ENCODE data around the gene GDF11. TPM values are rescaled to one million over a fixed set of nuclear protein-coding genes. Genes with fewer than 3 reads are reported as not detected.

GDF11 gene
- total and polyA plus RNA-seq, 2 donors from 2014 or later = 3.4 to 6.2 TPM

DNA sequence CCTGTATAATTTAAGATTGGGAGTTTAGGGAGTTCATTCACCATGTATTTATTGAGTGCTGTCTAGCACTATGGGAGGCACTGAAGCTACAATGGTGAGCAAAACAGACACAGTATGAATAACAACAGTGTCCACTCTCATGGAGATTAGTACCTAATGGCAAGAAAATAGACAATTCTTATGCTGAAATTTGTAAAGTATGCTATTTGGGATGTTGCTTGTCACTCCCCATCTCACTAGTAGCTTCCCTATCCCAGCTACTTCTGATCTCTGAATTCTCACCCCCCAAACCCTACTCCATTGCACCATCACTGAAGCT lies 4.0 kb downstream of the GDF11 start:
- Histone ChIP-seq H3K27ac (ENCODE audit: low read depth in 2 of 2, low read length in 2 of 2) (no peak overlapping the region), H3K4me3 (ENCODE audit: low read length in 3 of 3) (no peak overlapping the region), H3K4me1 (ENCODE audit: control insufficient read depth in 2 of 3, insufficient read depth in 2 of 3, low read depth in 1 of 3, low read length in 3 of 3) (peaks cover 2 to 15% (median 4%) of the 10 kb centered on the region in 3 donors), H3K9ac (ENCODE audit: low read length in 3 of 3) (no peak overlapping the region), H3K27me3 (ENCODE audit: control insufficient read depth, insufficient read depth, low read length) (no peaks in the 10 kb centered on the region), H3K9me3 (ENCODE audit: control insufficient read depth in 2 of 3, insufficient read depth in 1 of 3, low read length in 3 of 3) (no peaks in the 10 kb centered on the region), H3K36me3 (ENCODE audit: control insufficient read depth in 2 of 3, insufficient read depth in 3 of 3, low read length in 3 of 3) (peaks cover 0 to 5% (median 3%) of the 10 kb centered on the region in 3 donors)
- FAIRE-seq (no peak), DNase-seq (no peak)
- intact Hi-C loops (cut with DNase I) = loop anchor here (10.0 kb wide), 1 partner anchor 48 kb away; no protein-coding TSS in a partner anchor
- TF ChIP-seq, protein P1, sequence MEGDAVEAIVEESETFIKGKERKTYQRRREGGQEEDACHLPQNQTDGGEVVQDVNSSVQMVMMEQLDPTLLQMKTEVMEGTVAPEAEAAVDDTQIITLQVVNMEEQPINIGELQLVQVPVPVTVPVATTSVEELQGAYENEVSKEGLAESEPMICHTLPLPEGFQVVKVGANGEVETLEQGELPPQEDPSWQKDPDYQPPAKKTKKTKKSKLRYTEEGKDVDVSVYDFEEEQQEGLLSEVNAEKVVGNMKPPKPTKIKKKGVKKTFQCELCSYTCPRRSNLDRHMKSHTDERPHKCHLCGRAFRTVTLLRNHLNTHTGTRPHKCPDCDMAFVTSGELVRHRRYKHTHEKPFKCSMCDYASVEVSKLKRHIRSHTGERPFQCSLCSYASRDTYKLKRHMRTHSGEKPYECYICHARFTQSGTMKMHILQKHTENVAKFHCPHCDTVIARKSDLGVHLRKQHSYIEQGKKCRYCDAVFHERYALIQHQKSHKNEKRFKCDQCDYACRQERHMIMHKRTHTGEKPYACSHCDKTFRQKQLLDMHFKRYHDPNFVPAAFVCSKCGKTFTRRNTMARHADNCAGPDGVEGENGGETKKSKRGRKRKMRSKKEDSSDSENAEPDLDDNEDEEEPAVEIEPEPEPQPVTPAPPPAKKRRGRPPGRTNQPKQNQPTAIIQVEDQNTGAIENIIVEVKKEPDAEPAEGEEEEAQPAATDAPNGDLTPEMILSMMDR (IDR thresholded peaks at IDR 0.05; ENCODE audit: borderline replicate concordance, extremely low read depth, insufficient read depth) = no peak

DNA sequence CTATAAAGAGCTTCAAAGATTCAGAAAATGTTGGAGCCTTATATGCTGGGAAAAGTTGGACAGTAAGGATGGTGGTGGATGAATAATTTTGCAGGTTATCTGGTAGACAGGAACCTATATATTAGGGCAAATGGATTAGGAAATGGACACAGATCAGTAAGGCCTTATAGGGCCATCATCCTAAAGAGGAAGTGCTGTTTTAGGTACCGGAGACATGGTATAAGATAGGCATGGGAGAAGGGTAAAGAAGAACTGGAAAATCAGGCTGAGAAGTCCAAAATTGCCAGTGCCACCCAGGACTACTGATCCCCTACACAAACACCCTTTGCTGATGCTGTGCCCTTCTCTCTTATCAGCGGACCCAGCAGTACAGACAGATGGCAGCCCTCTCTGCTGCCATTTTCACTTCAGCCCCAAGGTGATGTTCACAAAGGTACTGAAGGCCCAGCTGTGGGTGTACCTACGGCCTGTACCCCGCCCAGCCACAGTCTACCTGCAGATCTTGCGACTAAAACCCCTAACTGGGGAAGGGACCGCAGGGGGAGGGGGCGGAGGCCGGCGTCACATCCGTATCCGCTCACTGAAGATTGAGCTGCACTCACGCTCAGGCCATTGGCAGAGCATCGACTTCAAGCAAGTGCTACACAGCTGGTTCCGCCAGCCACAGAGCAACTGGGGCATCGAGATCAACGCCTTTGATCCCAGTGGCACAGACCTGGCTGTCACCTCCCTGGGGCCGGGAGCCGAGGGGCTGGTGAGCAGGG lies 5.5 kb downstream of the GDF11 start:
- no peak for DNase-seq
- H3K9me3 ChIP-seq (ENCODE audit: control insufficient read depth in 2 of 3, insufficient read depth in 1 of 3, low read length in 3 of 3) = no peaks in the 10 kb centered on the region
- intact Hi-C loops (cut with DNase I) = loop anchor here (10.0 kb wide), 1 partner anchor 46 kb away; no protein-coding TSS in a partner anchor
- H3K4me3 ChIP-seq (ENCODE audit: low read length in 3 of 3) = no peak overlapping the region
- no peak for FAIRE-seq
- H3K27me3 ChIP-seq (ENCODE audit: control insufficient read depth, insufficient read depth, low read length) = no peaks in the 10 kb centered on the region
- H3K9ac ChIP-seq (ENCODE audit: low read length in 3 of 3) = no peak overlapping the region
- TF ChIP-seq, protein P1 (IDR thresholded peaks at IDR 0.05; ENCODE audit: borderline replicate concordance, extremely low read depth, insufficient read depth) = no peak
- peaks cover 0 to 13% (median 9%) of the 10 kb centered on the region in 3 donors for H3K36me3 ChIP-seq (ENCODE audit: control insufficient read depth in 2 of 3, insufficient read depth in 3 of 3, low read length in 3 of 3)
- H3K27ac ChIP-seq (ENCODE audit: low read depth in 2 of 2, low read length in 2 of 2) = no peak overlapping the region
- peaks cover 0 to 11% (median 4%) of the 10 kb centered on the region in 3 donors for H3K4me1 ChIP-seq (ENCODE audit: control insufficient read depth in 2 of 3, insufficient read depth in 2 of 3, low read depth in 1 of 3, low read length in 3 of 3)

DNA sequence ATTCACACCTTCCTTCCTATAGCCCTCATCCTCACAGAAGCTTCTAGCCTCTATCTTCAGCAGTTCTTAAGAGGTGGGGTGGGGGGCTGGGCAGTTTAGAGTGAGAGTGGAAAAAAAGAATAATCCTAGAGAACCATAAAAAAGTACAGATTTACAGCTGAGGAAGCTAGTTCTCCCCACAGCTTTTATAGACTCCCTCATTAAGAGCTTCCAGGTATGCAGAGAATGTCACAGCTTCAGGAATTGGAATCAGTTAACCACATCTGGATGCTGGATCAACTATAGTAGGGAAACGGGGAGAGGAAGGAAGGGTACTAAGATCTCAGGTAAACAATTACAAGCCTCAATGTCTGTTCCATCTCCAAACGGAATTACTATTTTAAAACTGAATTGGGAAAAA lies 12.3 kb downstream of the GDF11 start:
- Histone ChIP-seq H3K4me1 (ENCODE audit: control insufficient read depth in 2 of 3, insufficient read depth in 2 of 3, low read depth in 1 of 3, low read length in 3 of 3) (peaks cover 0 to 2% (median 0%) of the 10 kb centered on the region in 3 donors), H3K9ac (ENCODE audit: low read length in 3 of 3) (no peak overlapping the region), H3K4me3 (ENCODE audit: low read length in 3 of 3) (no peak overlapping the region), H3K27ac (ENCODE audit: low read depth in 2 of 2, low read length in 2 of 2) (no peak overlapping the region), H3K27me3 (ENCODE audit: control insufficient read depth, insufficient read depth, low read length) (no peaks in the 10 kb centered on the region), H3K36me3 (ENCODE audit: control insufficient read depth in 2 of 3, insufficient read depth in 3 of 3, low read length in 3 of 3) (peaks cover 12 to 27% (median 22%) of the 10 kb centered on the region in 3 donors), H3K9me3 (ENCODE audit: control insufficient read depth in 2 of 3, insufficient read depth in 1 of 3, low read length in 3 of 3) (no peaks in the 10 kb centered on the region)
- intact Hi-C loops (cut with DNase I) = no loop called here
- DNase-seq = peak in 1 of 5 donors; percentile 42
- no peak for FAIRE-seq
- TF ChIP-seq, protein P1 (IDR thresholded peaks at IDR 0.05; ENCODE audit: borderline replicate concordance, extremely low read depth, insufficient read depth) = no peak

Data from kidney (tissue), 14 donors.